OCI-LY7 (cell line): Measurements from ENCODE around the gene B3GAT3. TPM values are rescaled to one million over a fixed set of nuclear protein-coding genes. Genes with fewer than 3 reads are reported as not detected.

ENCODE experiments used
- BruUV-seq: library from RNA; stranded (reverse); fragments of 400-500 nt; replicated peaks from 2 replicates; lab custom pipeline; 2021; lab: Mats Ljungman, UMichigan
- CTCF ChIA-PET: fragments of 300-600 bp; sonication (Branson Sonifier 250); formaldehyde crosslinking; loops from one replicate; lab custom pipeline; 2022; ENCODE audit warnings: antibody characterized with exemption; ENCODE audit not compliant: unreplicated experiment; lab: Charles Lee
- POLR2A ChIA-PET: fragments of 300-600 bp; sonication (Branson Sonifier 250); formaldehyde crosslinking; loops from one replicate; lab custom pipeline; 2022; ENCODE audit warnings: antibody characterized with exemption; lab: Charles Lee
- DNase-seq: peaks from one replicate; pipeline ENCODE4 v3.0.0-alpha.2; 2015; ENCODE audit warnings: low spot score
- H2AFZ ChIP-seq: fragments of 200-600 bp; sonication (generic), shearing (Covaris generic); 2 replicates; pipeline ENCODE4 v1.6.1; 2014; ENCODE audit warnings: mild to moderate bottlenecking, antibody characterized with exemption, low read length, moderate library complexity
- H3K27ac ChIP-seq: fragments of 200-600 bp; sonication (generic); 2 replicates; pipeline ENCODE4 v1.5.1; 2014; ENCODE audit warnings: mixed run types, low read depth, mild to moderate bottlenecking, moderate library complexity, low read length, inconsistent platforms; ENCODE audit not compliant: poor library complexity, severe bottlenecking
- H3K36me3 ChIP-seq: fragments of 200-600 bp; sonication (generic); 2 replicates; pipeline ENCODE4 v1.6.1; 2014; ENCODE audit warnings: mild to moderate bottlenecking, antibody characterized with exemption, low read length, moderate library complexity, mixed read lengths; ENCODE audit not compliant: insufficient read depth
- H3K4me1 ChIP-seq: fragments of 200-600 bp; sonication (generic); 2 replicates; pipeline ENCODE4 v1.5.1; 2014; ENCODE audit warnings: mild to moderate bottlenecking, low read length; ENCODE audit not compliant: insufficient read depth, poor library complexity, severe bottlenecking
- H3K4me2 ChIP-seq: fragments of 200-600 bp; sonication (generic); 2 replicates; pipeline ENCODE4 v1.6.1; 2014; ENCODE audit warnings: mild to moderate bottlenecking, low read length
- H3K4me3 ChIP-seq: fragments of 200-600 bp; sonication (generic); 2 replicates; pipeline ENCODE4 v1.5.1; 2014; ENCODE audit warnings: mild to moderate bottlenecking, low read depth, low read length; ENCODE audit not compliant: poor library complexity, severe bottlenecking
- H3K79me2 ChIP-seq: fragments of 200-600 bp; sonication (generic); 2 replicates; pipeline ENCODE4 v1.6.1; 2016; ENCODE audit warnings: low read depth, mild to moderate bottlenecking, low read length, moderate library complexity, mixed read lengths; ENCODE audit not compliant: insufficient read depth
- H3K9me2 ChIP-seq: fragments of 200-600 bp; sonication (generic); 2 replicates; pipeline ENCODE4 v1.6.1; 2016; ENCODE audit warnings: mild to moderate bottlenecking, low read length, mixed read lengths; ENCODE audit not compliant: insufficient read depth
- H3K9me3 ChIP-seq: fragments of 200-600 bp; sonication (generic); 2 replicates; pipeline ENCODE4 v1.6.1; 2014; ENCODE audit warnings: mild to moderate bottlenecking, mixed run types, low read length, mixed read lengths
- H4K20me1 ChIP-seq: fragments of 200-600 bp; sonication (generic); 2 replicates; pipeline ENCODE4 v1.6.1; 2014; ENCODE audit warnings: mild to moderate bottlenecking, antibody characterized with exemption, low read length, moderate library complexity, mixed read lengths; ENCODE audit not compliant: insufficient read depth
- CTCF ChIP-seq: fragments of 200-600 bp; sonication (generic); conservative IDR thresholded peaks from 2 replicates; pipeline ENCODE4 v1.5.1; 2014; ENCODE audit warnings: mild to moderate bottlenecking, antibody characterized with exemption, low read length, moderate library complexity, mixed read lengths
- EZH2phosphoT487 ChIP-seq: fragments of 200-600 bp; sonication (generic); IDR thresholded peaks from 2 replicates; pipeline ENCODE4 v1.6.1; 2018; ENCODE audit warnings: low read depth, borderline replicate concordance, mild to moderate bottlenecking, mixed run types, antibody characterized with exemption, low read length, moderate library complexity, mixed read lengths
- intact Hi-C: fragments of 100-400 bp; cut with micrococcal nuclease; formaldehyde crosslinking; loops from one replicate; pipeline ENCODE4 v1.10.0; 2022; ENCODE audit not compliant: unreplicated experiment
- total RNA-seq, 2 experiments: library from RNA; depleted of rRNA in 1 of 2; stranded (reverse); fragments of >200 nt in 1 of 2; shearing (Covaris generic) in 1 of 2; gene quantifications; 2 replicates each; pipeline ENCODE4 v1.2.3, GENCODE V29; 2014 to 2022

B3GAT3 gene
- total RNA-seq, 2 experiments from 2014 or later, result 71.3 to 74.3 TPM

DNA sequence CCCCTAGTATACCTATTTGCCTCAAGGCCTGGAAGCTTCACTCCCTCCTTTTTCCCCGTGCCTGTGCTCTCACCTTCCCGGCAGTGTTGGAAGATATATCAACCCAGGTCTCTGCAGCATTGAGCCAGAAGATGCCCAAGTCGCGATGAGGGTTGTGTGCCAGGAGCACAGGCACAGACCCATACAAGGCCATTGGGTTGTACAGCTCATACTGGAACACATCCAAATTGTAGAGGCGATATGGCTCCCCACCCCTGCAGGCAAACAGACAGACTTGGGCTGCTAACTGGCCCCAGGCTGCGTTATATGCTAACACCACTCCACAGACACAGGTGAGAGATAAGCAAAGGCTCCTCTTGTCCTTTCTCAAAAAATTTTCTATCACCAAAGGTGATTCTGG is 10.7 kb upstream of the B3GAT3 start:
- ChIA-PET POLR2A (no interaction called here), CTCF (no interaction called here)

DNA sequence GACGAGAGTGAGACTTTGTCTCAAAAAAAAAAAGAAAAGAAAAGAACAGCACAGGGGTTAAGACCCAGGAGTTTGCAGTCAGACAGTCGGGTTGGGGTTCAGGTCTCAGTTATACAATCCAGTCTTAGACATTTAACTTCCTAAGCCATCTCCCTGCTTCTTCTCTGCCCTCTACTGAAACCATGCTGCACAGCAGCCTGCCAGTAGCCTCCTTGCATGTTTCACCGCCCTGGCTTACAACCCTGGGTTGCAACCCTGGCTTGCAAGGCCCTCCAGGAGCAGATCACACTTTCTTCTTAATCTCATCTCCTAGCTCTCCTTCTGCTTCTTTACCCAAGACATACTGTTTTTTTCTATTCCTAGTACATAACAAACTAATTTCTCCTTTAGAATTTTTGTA is 5.9 kb upstream of the B3GAT3 start:
- ChIA-PET CTCF (no interaction called here), POLR2A (interaction anchor here (0.6 to 1.1 kb wide), 2 partner anchors 19 to 122 kb away, joined by 3 to 4 read pairs; partner anchors contain the start of gene GANAB)
- H3K4me1 ChIP-seq, result no peaks in the 10 kb centered on the region

More for the DNA sequence above, 10.7 kb upstream of the B3GAT3 start:
- intact Hi-C loops, result no loop called here
- Histone ChIP-seq H4K20me1 (no peaks in the 10 kb centered on the region), H3K4me3 (no peak overlapping the region), H3K9me3 (no peaks in the 10 kb centered on the region), H3K27ac (no peak overlapping the region), H3K36me3 (peaks cover 98% of the 10 kb centered on the region), H3K4me1 (no peaks in the 10 kb centered on the region), H3K4me2 (no peak overlapping the region), H3K79me2 (0 out of 2 replicates have a peak, but pooled peaks cover 8% of the 10 kb centered on the region), H2AFZ (no peak overlapping the region), H3K9me2 (no peaks in the 10 kb centered on the region)
- TF ChIP-seq EZH2phosphoT487, result no peak
- TF ChIP-seq CTCF, result no peak
- no peak for DNase-seq
- BruUV-seq, result no TSS peak

More for the DNA sequence above, 5.9 kb upstream of the B3GAT3 start:
- Histone ChIP-seq H4K20me1 (no peaks in the 10 kb centered on the region), H3K4me2 (no peak overlapping the region), H2AFZ (no peak overlapping the region), H3K79me2 (no peaks in the 10 kb centered on the region), H3K36me3 (peaks cover 80% of the 10 kb centered on the region), H3K4me3 (no peak overlapping the region), H3K9me3 (no peaks in the 10 kb centered on the region), H3K9me2 (no peaks in the 10 kb centered on the region), H3K27ac (no peak overlapping the region)
- TF ChIP-seq EZH2phosphoT487 (no peak), CTCF (peak; percentile 23; the same call in 1 of the 2 replicates)
- intact Hi-C loops, result no loop called here
- DNase-seq, result no peak
- no TSS peak for BruUV-seq
